IMR-90 (cell line): ENCODE measurements around the gene AADAC. TPM values are rescaled to one million over a fixed set of nuclear protein-coding genes. Genes with fewer than 3 reads are reported as not detected.

Experiments used
- ATAC-seq: fragments of 200-7000 bp; cut with Tn5 transposase; 2 replicates; pipeline ENCODE4 v1.9.1; 2020; ENCODE audit warnings: low read depth, mild to moderate bottlenecking, moderate library complexity
- BruUV-seq: library from RNA; stranded (reverse); fragments of 400-500 nt; replicated peaks from 2 replicates; lab custom pipeline; 2021; lab: Mats Ljungman, UMichigan
- CTCF ChIA-PET: fragments of 300-600 bp; formaldehyde crosslinking; extraction: SDS; loops from one replicate; lab custom pipeline; 2021; ENCODE audit warnings: antibody characterized with exemption; lab: Yijun Ruan, JAX
- POLR2A ChIA-PET: fragments of 300-600 bp; sonication (Branson Sonifier 250); formaldehyde crosslinking; loops from one replicate; lab custom pipeline; 2022; ENCODE audit warnings: antibody characterized with exemption; ENCODE audit not compliant: unreplicated experiment; lab: Charles Lee
- DNase-seq: peaks from one replicate; pipeline ENCODE4 v3.0.0; 2013
- H2AFZ ChIP-seq: replicated peaks from 2 replicates; pipeline ENCODE3; 2013; ENCODE audit warnings: low read length, mild to moderate bottlenecking; ENCODE audit not compliant: poor library complexity
- H2AK5ac ChIP-seq: 2 replicates; pipeline ENCODE4 v1.6.1; 2013; ENCODE audit warnings: low read depth, low read length, inconsistent platforms
- H2AK9ac ChIP-seq: replicated peaks from 2 replicates; pipeline ENCODE3; 2013; ENCODE audit warnings: mild to moderate bottlenecking, low read depth, low read length, moderate library complexity; ENCODE audit not compliant: poor library complexity
- H2BK120ac ChIP-seq: 2 replicates; pipeline ENCODE4 v1.6.1; 2013; ENCODE audit warnings: low read depth, low read length, inconsistent platforms
- H2BK15ac ChIP-seq: 3 replicates; pipeline ENCODE4 v1.6.1; 2013; ENCODE audit warnings: low read depth, low read length, inconsistent platforms
- H2BK20ac ChIP-seq: 2 replicates; pipeline ENCODE4 v1.6.1; 2013; ENCODE audit warnings: low read depth, mild to moderate bottlenecking, inconsistent platforms, low read length, moderate library complexity
- H2BK5ac ChIP-seq: 2 replicates; pipeline ENCODE4 v1.6.1; 2013; ENCODE audit warnings: mild to moderate bottlenecking, low read depth, low read length, inconsistent platforms; ENCODE audit not compliant: poor library complexity, severe bottlenecking
- H3K14ac ChIP-seq: replicated peaks from 2 replicates; pipeline ENCODE4 v1.6.1; 2013; ENCODE audit warnings: low read depth, low read length, inconsistent platforms
- H3K18ac ChIP-seq: 2 replicates; pipeline ENCODE4 v1.6.1; 2013; ENCODE audit warnings: low read depth, low read length, control low read depth
- H3K23ac ChIP-seq: 2 replicates; pipeline ENCODE4 v1.6.1; 2013; ENCODE audit warnings: low read depth, low read length, inconsistent platforms
- H3K27ac ChIP-seq: 2 replicates; pipeline ENCODE4 v1.5.1; 2013; ENCODE audit warnings: mild to moderate bottlenecking, control low read depth, low read length; ENCODE audit not compliant: insufficient read depth
- H3K27me3 ChIP-seq: 2 replicates; pipeline ENCODE4 v1.6.1; 2013; ENCODE audit warnings: low read length; ENCODE audit not compliant: control insufficient read depth, insufficient read depth
- H3K36me3 ChIP-seq: 2 replicates; pipeline ENCODE4 v1.6.1; 2013; ENCODE audit warnings: low read length, mixed read lengths; ENCODE audit not compliant: control insufficient read depth, insufficient read depth
- H3K4ac ChIP-seq: 2 replicates; pipeline ENCODE4 v1.6.1; 2013; ENCODE audit warnings: low read depth, low read length, inconsistent platforms
- H3K4me1 ChIP-seq: 2 replicates; pipeline ENCODE4 v1.6.1; 2013; ENCODE audit warnings: low read length, mixed read lengths; ENCODE audit not compliant: control insufficient read depth, insufficient read depth
- H3K4me2 ChIP-seq: 2 replicates; pipeline ENCODE4 v1.6.1; 2013; ENCODE audit warnings: low read depth, mild to moderate bottlenecking, control low read depth, low read length, moderate library complexity
- H3K4me3 ChIP-seq: 2 replicates; pipeline ENCODE4 v1.5.1; 2013; ENCODE audit warnings: low read depth, mild to moderate bottlenecking, control low read depth, low read length, moderate library complexity; ENCODE audit not compliant: insufficient read depth
- H3K56ac ChIP-seq: 2 replicates; pipeline ENCODE4 v1.6.1; 2013; ENCODE audit warnings: low read length, inconsistent platforms; ENCODE audit not compliant: insufficient read depth; ENCODE audit errors: extremely low read depth
- H3K79me1 ChIP-seq, 2 experiments: 2 replicates each; pipeline ENCODE4 v1.6.1; 2013; ENCODE audit warnings: low read length in 2 of 2, inconsistent platforms in 1 of 2, low read depth in 1 of 2
- H3K9ac ChIP-seq: 2 replicates; pipeline ENCODE4 v1.6.1; 2013; ENCODE audit warnings: low read depth, low read length, control low read depth
- H3K9me1 ChIP-seq: 2 replicates; pipeline ENCODE4 v1.6.1; 2013; ENCODE audit warnings: low read length, inconsistent platforms; ENCODE audit not compliant: insufficient read depth
- H3K9me3 ChIP-seq: 2 replicates; pipeline ENCODE4 v1.6.1; 2013; ENCODE audit warnings: low read length; ENCODE audit not compliant: control insufficient read depth, insufficient read depth
- H4K20me1 ChIP-seq: 2 replicates; pipeline ENCODE4 v1.6.1; 2013; ENCODE audit warnings: low read length, inconsistent platforms; ENCODE audit not compliant: insufficient read depth
- H4K5ac ChIP-seq: 2 replicates; pipeline ENCODE4 v1.6.1; 2013; ENCODE audit warnings: mild to moderate bottlenecking, low read depth, low read length, control low read depth
- H4K8ac ChIP-seq, 2 experiments: 2 replicates each; pipeline ENCODE4 v1.6.1; 2013; ENCODE audit warnings: low read depth in 2 of 2, low read length in 2 of 2, control low read depth in 1 of 2, inconsistent platforms in 1 of 2
- H4K91ac ChIP-seq: 2 replicates; pipeline ENCODE4 v1.6.1; 2013; ENCODE audit warnings: low read depth, low read length, inconsistent platforms; ENCODE audit not compliant: insufficient read depth
- CEBPB ChIP-seq: IDR thresholded peaks from 2 replicates; pipeline ENCODE4 v1.6.1; 2012; ENCODE audit warnings: low read depth, low read length, improper control_type of control experiment
- NFE2L2 ChIP-seq: fragments of 150-350 bp; IDR thresholded peaks from 2 replicates; pipeline ENCODE4 v1.6.1; 2016; ENCODE audit warnings: low read depth, mild to moderate bottlenecking, low read length
- SMC3 ChIP-seq: fragments of 150-350 bp; IDR thresholded peaks from 2 replicates; pipeline ENCODE4 v1.6.1; 2016; ENCODE audit warnings: low read depth, mild to moderate bottlenecking, antibody characterized with exemption, low read length, moderate library complexity
- WGBS, 2 experiments: methylation state at CpG; one replicate each; pipeline versions ENCODE4 v1.1.5 to v1.1.7; 2013; ENCODE audit warnings: missing lambda C conversion rate in 2 of 2; ENCODE audit not compliant: insufficient read length in 1 of 2; ENCODE audit errors: extremely low coverage in 2 of 2; 5-methylcytosine and 5-hydroxymethylcytosine counted together
- dilution Hi-C: fragments of 300-500 bp; cut with HindIII; formaldehyde crosslinking; loops from one replicate; pipeline ENCODE4 v1.14.3; 2018; ENCODE audit warnings: low sequenced_read_pairs; ENCODE audit not compliant: unreplicated experiment
- in situ Hi-C: fragments of 300-500 bp; cut with MboI; formaldehyde crosslinking; loops from 3 replicates; pipeline ENCODE4 v1.14.3; 2019; ENCODE audit warnings: low sequenced_read_pairs, inconsistent platforms, mixed read lengths
- intact Hi-C: fragments of 100-400 bp; cut with micrococcal nuclease; formaldehyde crosslinking; loops from 2 replicates; pipeline ENCODE4 v1.10.0; 2022
- polyA plus RNA-seq, 3 experiments: library from polyadenylated mRNA; depleted of rRNA; stranded (reverse); fragments of >200 nt; gene quantifications; 2 replicates each; pipeline ENCODE4 v1.2.3, GENCODE V29; 2012; ENCODE audit warnings: low replicate concordance in 1 of 3
- total RNA-seq: library from RNA; depleted of rRNA; stranded (reverse); fragments of >200 nt; gene quantifications from 2 replicates; pipeline ENCODE4 v1.2.3, GENCODE V29; 2012

AADAC gene
- total and polyA plus RNA-seq, 2 of the 4 experiments (the other 2 are of a cell fraction) = not detected

GRCh38 chr3:151875759-151876158 is 61.8 kb downstream of the AADAC start:
- dilution Hi-C loops = no loop called here
- H3K23ac ChIP-seq = 0 out of 2 replicates have a peak overlapping the region, but pooled peaks have one; percentile 55

More at GRCh38 chr3:151875759-151876158, 61.8 kb downstream of the AADAC start:
- H3K27me3 ChIP-seq = no peaks in the 10 kb centered on the region
- in situ Hi-C loops = no loop called here
- H2AK9ac ChIP-seq = no peak overlapping the region
- H3K9ac ChIP-seq = no peak overlapping the region
- H2BK5ac ChIP-seq = peak overlapping the region; percentile 87
- H3K27ac ChIP-seq = no peak overlapping the region
- H3K4ac ChIP-seq = peak overlapping the region; percentile 76; the same call in 1 of the 2 replicates
- H2AK5ac ChIP-seq = no peak overlapping the region
- H3K79me1 ChIP-seq = no peaks in the 10 kb centered on the region
- intact Hi-C loops = no loop called here
- H3K56ac ChIP-seq = 0 out of 2 replicates have a peak overlapping the region, but pooled peaks have one; percentile 19
- DNase-seq (peak; percentile 46), ATAC-seq (no peak)
- H2BK15ac ChIP-seq = peak overlapping the region; percentile 92
- H3K4me3 ChIP-seq = no peak overlapping the region
- H3K18ac ChIP-seq = peak overlapping the region; percentile 83; the same call in 1 of the 2 replicates
- peak overlapping the region; percentile 43; the same call in 1 of the 2 replicates for H4K5ac ChIP-seq
- H4K8ac ChIP-seq = peak overlapping the region in 1 of 2 experiments; percentile 79; a peak in 2 of 4 replicates
- H4K91ac ChIP-seq = peak overlapping the region; percentile 53
- TF ChIP-seq CEBPB (0 out of 2 replicates have a peak, but pooled peaks have one; percentile 51), SMC3 (no peak), NFE2L2 (peak; percentile 68)
- no peaks in the 10 kb centered on the region for H3K36me3 ChIP-seq
- H2AFZ ChIP-seq = peak overlapping the region; percentile 77
- POLR2A ChIA-PET = no interaction called here
- peak overlapping the region; percentile 41; the same call in 1 of the 2 replicates for H3K4me2 ChIP-seq
- H4K20me1 ChIP-seq = no peaks in the 10 kb centered on the region
- H3K9me1 ChIP-seq = peaks cover 2% of the 10 kb centered on the region; the same call in 1 of the 2 replicates
- BruUV-seq = no TSS peak
- peak overlapping the region; percentile 90 for H3K14ac ChIP-seq
- H3K9me3 ChIP-seq = no peaks in the 10 kb centered on the region
- H2BK20ac ChIP-seq = peak overlapping the region; percentile 65
- H2BK120ac ChIP-seq = peak overlapping the region; percentile 83
- WGBS, 2 experiments = no CpG with 5 or more reads among the region's 3 CpGs
- H3K4me1 ChIP-seq = peaks cover 2% of the 10 kb centered on the region; the same call in 1 of the 2 replicates
- CTCF ChIA-PET = interaction anchor here (0.7 to 0.8 kb wide), 2 partner anchors 11 to 563 kb away, joined by 3 read pairs; no protein-coding TSS in a partner anchor
